Measurements from ENCODE around the gene NBAS. TPM values are rescaled to one million over a fixed set of nuclear protein-coding genes. Genes with fewer than 3 reads are reported as not detected.

The NBAS gene
- total and polyA plus RNA-seq, 2 of the 13 experiments (the other 11 are each of a cell fraction or from before 2014, with no cell fraction given), result 33.6 to 58.7 TPM

DNA sequence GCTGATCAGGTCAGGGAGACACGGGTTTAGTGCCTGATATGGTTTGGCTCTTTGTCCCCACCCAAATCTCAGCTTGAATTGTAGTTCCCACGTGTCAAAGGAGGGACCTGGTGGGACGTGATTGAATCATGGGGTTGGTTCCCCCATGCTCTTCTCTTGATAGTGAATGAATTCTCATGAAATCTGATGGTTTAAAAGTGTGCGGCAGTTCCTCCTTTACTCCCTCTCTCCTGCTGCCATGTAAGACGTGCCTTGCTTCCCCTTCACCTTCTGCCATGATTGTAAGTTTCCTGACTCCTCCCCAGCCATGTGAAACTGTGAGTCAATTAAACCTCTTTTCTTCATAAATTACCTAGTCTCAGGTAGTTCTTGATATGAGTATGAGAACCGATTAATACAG is 424.5 kb downstream of the NBAS start:
- FAIRE-seq, result no peak
- BruUV-seq (replicated peaks), result no TSS peak

GRCh38 chr2:15134957-15135356 is 426.2 kb downstream of the NBAS start:
- FAIRE-seq, result no peak

More for the DNA sequence above, 424.5 kb downstream of the NBAS start:
- ATAC-seq (no peak), DNase-seq (ENCODE audit: low spot score) (no peak)
- 22% methylated on average over 6 of the region's 6 CpGs for WGBS (ENCODE audit: low lambda C conversion rate)
- no peaks in the 10 kb centered on the region for H4K20me1 ChIP-seq (ENCODE audit: insufficient read depth, low read length)
- H3K36me3 ChIP-seq (replicated peaks in 1 of 2; ENCODE audit: control insufficient read depth in 1 of 2, insufficient read depth in 2 of 2, low read length in 2 of 2), result no peaks in the 10 kb centered on the region
- H3K79me2 ChIP-seq (ENCODE audit: insufficient read depth, low read length), result no peaks in the 10 kb centered on the region
- POLR2A ChIA-PET, result no interaction called here
- no peak overlapping the region for H3K4me3 ChIP-seq (replicated peaks in 1 of 3; ENCODE audit: insufficient read depth in 1 of 3, low read depth in 2 of 3, low read length in 3 of 3)
- in situ Hi-C loops (cut with HindIII; ENCODE audit: extremely low pct_ligation_motif_present, low pct_unique_long_range_greater_than_20kb) (no loop called here), intact Hi-C loops (cut with micrococcal nuclease; ENCODE audit: unreplicated experiment) (no loop called here)
- H3K9me3 ChIP-seq (ENCODE audit: low read length), result peaks cover 15% of the 10 kb centered on the region; the same call in 1 of the 2 replicates
- TF ChIP-seq ZNF431 (CRISPR knock-in tag; IDR thresholded peaks at IDR 0.05; ENCODE audit: borderline replicate concordance, low read depth) (peak; percentile 62; the same call in 1 of the 2 replicates), POLR2G (IDR thresholded peaks at IDR 0.05; ENCODE audit: low read depth, low read length) (no peak)
- H3K27me3 ChIP-seq (ENCODE audit: control insufficient read depth in 1 of 2, insufficient read depth in 2 of 2, low read length in 2 of 2), result peaks cover 2 to 4% of the 10 kb centered on the region in 2 experiments; a peak in 2 of 5 replicates
- no peak overlapping the region for H3K4me2 ChIP-seq (ENCODE audit: low read depth, low read length)
- no peak overlapping the region for H3K9ac ChIP-seq (ENCODE audit: insufficient read depth, low read depth, low read length)
- no peak overlapping the region for H2AFZ ChIP-seq (ENCODE audit: low read length)
- CTCF ChIA-PET (ENCODE audit: low intra/inter-chr PET ratio, low total read pairs), result no interaction called here
- no peak overlapping the region for H3K27ac ChIP-seq (ENCODE audit: extremely low read length, insufficient read depth, low read length)
- H3K4me1 ChIP-seq (ENCODE audit: insufficient read depth, low read length), result no peaks in the 10 kb centered on the region

More at GRCh38 chr2:15134957-15135356, 426.2 kb downstream of the NBAS start:
- H3K36me3 ChIP-seq (replicated peaks in 1 of 2; ENCODE audit: control insufficient read depth in 1 of 2, insufficient read depth in 2 of 2, low read length in 2 of 2), result no peaks in the 10 kb centered on the region
- 33% methylated on average over 3 of the region's 3 CpGs for WGBS (ENCODE audit: low lambda C conversion rate)
- no peak overlapping the region for H3K4me3 ChIP-seq (replicated peaks in 1 of 3; ENCODE audit: insufficient read depth in 1 of 3, low read depth in 2 of 3, low read length in 3 of 3)
- peaks cover 2 to 5% of the 10 kb centered on the region in 2 experiments; a peak in 3 of 5 replicates for H3K27me3 ChIP-seq (ENCODE audit: control insufficient read depth in 1 of 2, insufficient read depth in 2 of 2, low read length in 2 of 2)
- no peak overlapping the region for H3K9ac ChIP-seq (ENCODE audit: insufficient read depth, low read depth, low read length)
- no TSS peak for BruUV-seq (replicated peaks)
- H3K27ac ChIP-seq (ENCODE audit: extremely low read length, insufficient read depth, low read length), result no peak overlapping the region
- H3K4me2 ChIP-seq (ENCODE audit: low read depth, low read length), result no peak overlapping the region
- in situ Hi-C loops (cut with HindIII; ENCODE audit: extremely low pct_ligation_motif_present, low pct_unique_long_range_greater_than_20kb), result no loop called here
- ChIA-PET POLR2A (no interaction called here), CTCF (ENCODE audit: low intra/inter-chr PET ratio, low total read pairs) (no interaction called here)
- no peak overlapping the region for H2AFZ ChIP-seq (ENCODE audit: low read length)
- no peaks in the 10 kb centered on the region for H4K20me1 ChIP-seq (ENCODE audit: insufficient read depth, low read length)
- TF ChIP-seq MAFK (conservative IDR thresholded peaks at IDR 0.05 in 1 of 2, IDR thresholded peaks at IDR 0.05 in 1 of 2; ENCODE audit: low read length in 2 of 2) (peak; percentile 20 to 72; a peak in 2 of 4 replicates), SNAPC4 (CRISPR knock-in tag; IDR thresholded peaks at IDR 0.05) (no peak), SALL2 (CRISPR knock-in tag; IDR thresholded peaks at IDR 0.05) (no peak), CEBPB (IDR thresholded peaks at IDR 0.05; ENCODE audit: borderline replicate concordance, low read depth, low read length) (peak; percentile 87), MAFF (IDR thresholded peaks at IDR 0.05; ENCODE audit: low read depth, low read length) (peak; percentile 10; the same call in 1 of the 2 replicates), PAF1 (CRISPR knock-in tag; IDR thresholded peaks at IDR 0.05) (no peak)
- TF ChIP-seq, protein P1, sequence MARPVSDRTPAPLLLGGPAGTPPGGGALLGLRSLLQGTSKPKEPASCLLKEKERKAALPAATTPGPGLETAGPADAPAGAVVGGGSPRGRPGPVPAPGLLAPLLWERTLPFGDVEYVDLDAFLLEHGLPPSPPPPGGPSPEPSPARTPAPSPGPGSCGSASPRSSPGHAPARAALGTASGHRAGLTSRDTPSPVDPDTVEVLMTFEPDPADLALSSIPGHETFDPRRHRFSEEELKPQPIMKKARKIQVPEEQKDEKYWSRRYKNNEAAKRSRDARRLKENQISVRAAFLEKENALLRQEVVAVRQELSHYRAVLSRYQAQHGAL (CRISPR knock-in tag; IDR thresholded peaks at IDR 0.05; ENCODE audit: not compliant biosample characterization), result no peak
- ATAC-seq (no peak), DNase-seq (ENCODE audit: low spot score) (no peak)
- H3K9me3 ChIP-seq (ENCODE audit: low read length), result peaks cover 12% of the 10 kb centered on the region; the same call in 1 of the 2 replicates
- H3K4me1 ChIP-seq (ENCODE audit: insufficient read depth, low read length), result no peaks in the 10 kb centered on the region
- H3K79me2 ChIP-seq (ENCODE audit: insufficient read depth, low read length), result no peaks in the 10 kb centered on the region
- intact Hi-C loops (cut with micrococcal nuclease; ENCODE audit: unreplicated experiment), result no loop called here

Measured in HepG2 (cell line).